Activated CD4-positive, alpha-beta memory T cell treated with anti-CD3 and anti-CD28 coated beads for 36 hours (primary cell): Measurements from ENCODE around the gene HSPA6. TPM values are rescaled to one million over a fixed set of nuclear protein-coding genes. Genes with fewer than 3 reads are reported as not detected.
"Not testable (repeated sequence)": the region's sequence is repeated elsewhere in the genome, so short reads cannot be mapped to it uniquely, and the experiment has no call there.

Experiments used
- CTCF ChIA-PET: fragments of 350-600 bp; sonication (Branson Sonifier 250); formaldehyde crosslinking; loops from one replicate; lab custom pipeline; 2021; ENCODE audit warnings: antibody characterized with exemption, inconsistent platforms; lab: Charles Lee
- POLR2A ChIA-PET: fragments of 350-600 bp; sonication (Branson Sonifier 250); formaldehyde crosslinking; loops from one replicate; lab custom pipeline; 2021; ENCODE audit warnings: antibody characterized with exemption; lab: Charles Lee
- DNase-seq: peaks from one replicate; pipeline ENCODE4 v3.0.0-alpha.2; 2020
- H3K27ac Mint-ChIP-seq: one replicate; pipeline ENCODE4 v1.8.0; 2021; ENCODE audit warnings: mixed read lengths
- H3K27me3 Mint-ChIP-seq: one replicate; pipeline ENCODE4 v1.8.0; 2021; ENCODE audit warnings: mixed read lengths
- H3K36me3 Mint-ChIP-seq: one replicate; pipeline ENCODE4 v1.8.0; 2021; ENCODE audit warnings: mixed read lengths
- H3K4me1 Mint-ChIP-seq: one replicate; pipeline ENCODE4 v1.8.0; 2021; ENCODE audit warnings: low read depth, mixed read lengths
- H3K4me3 Mint-ChIP-seq: one replicate; pipeline ENCODE4 v1.8.0; 2021; ENCODE audit warnings: mild to moderate bottlenecking, mixed read lengths
- H3K9me3 Mint-ChIP-seq: one replicate; pipeline ENCODE4 v1.8.0; 2021; ENCODE audit warnings: mixed read lengths
- intact Hi-C: fragments of 100-400 bp; cut with micrococcal nuclease; formaldehyde crosslinking; loops from one replicate; pipeline ENCODE4 v1.15.1; 2023
- total RNA-seq, 2 experiments: library from RNA; stranded (reverse); gene quantifications; one replicate each; pipeline ENCODE4 v1.2.3, GENCODE V29; 2021

Gene HSPA6
- total RNA-seq, 2 experiments from 2014 or later: 0.48 to 0.53 TPM

DNA sequence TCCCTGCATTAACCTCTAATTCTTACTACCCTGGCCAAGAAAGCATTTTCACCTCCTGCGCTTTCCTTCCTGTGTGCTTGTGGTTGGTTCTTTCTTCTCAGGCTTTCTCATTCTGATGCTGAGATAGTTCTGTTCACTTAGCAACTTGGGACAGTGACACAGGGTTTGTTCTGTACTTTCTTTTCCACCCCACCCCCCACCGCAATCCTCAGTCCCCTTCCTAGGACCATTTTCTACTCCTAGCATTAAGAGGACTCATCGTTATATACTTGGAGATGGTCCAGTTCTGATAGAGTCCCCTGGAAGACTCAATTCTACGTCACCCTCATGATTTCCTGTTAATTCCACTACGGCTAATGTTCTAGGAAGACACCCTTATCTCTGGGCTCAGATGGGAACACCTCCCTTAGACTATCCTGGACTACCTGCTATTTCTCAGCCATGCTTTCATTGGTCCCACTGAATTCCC lies 17.8 kb downstream of the HSPA6 start:
- H3K9me3 Mint-ChIP-seq, POLR2A ChIA-PET, H3K36me3 Mint-ChIP-seq, H3K27me3 Mint-ChIP-seq, intact Hi-C loops: not testable (repeated sequence)
- Mint-ChIP-seq H3K4me3 (peak overlapping the region; percentile 10), H3K27ac (peak overlapping the region; percentile 47), H3K4me1 (peaks cover 65% of the 10 kb centered on the region)
- peak; percentile 80 for DNase-seq
- CTCF ChIA-PET: interaction anchor here (1.1 to 1.4 kb wide), 2 partner anchors 55 to 198 kb away, joined by 3 read pairs; no protein-coding TSS in a partner anchor

DNA sequence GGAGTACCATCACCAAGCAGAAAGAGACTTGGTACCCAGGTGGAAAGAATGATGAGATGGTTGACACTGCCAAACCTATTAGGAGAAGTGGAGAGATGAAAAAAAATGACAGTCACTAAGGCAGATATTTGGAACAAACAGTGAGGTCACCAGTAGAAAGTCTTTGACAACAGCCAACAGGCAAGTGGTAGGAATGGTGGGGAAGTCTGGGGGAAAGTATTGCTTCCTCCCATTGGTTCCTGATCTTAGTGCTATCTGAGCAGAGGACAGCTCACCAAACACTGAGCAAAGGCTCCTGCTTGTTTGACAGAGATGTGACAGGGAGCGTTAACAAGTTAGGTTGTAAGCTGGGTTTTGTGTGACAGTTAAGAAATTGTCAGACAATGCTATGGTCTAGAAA lies 18.8 kb downstream of the HSPA6 start:
- CTCF ChIA-PET, H3K27me3 Mint-ChIP-seq, DNase-seq, intact Hi-C loops, H3K36me3 Mint-ChIP-seq, H3K9me3 Mint-ChIP-seq, H3K4me3 Mint-ChIP-seq, H3K27ac Mint-ChIP-seq, POLR2A ChIA-PET: not testable (repeated sequence)
- peaks cover 60% of the 10 kb centered on the region for H3K4me1 Mint-ChIP-seq

DNA sequence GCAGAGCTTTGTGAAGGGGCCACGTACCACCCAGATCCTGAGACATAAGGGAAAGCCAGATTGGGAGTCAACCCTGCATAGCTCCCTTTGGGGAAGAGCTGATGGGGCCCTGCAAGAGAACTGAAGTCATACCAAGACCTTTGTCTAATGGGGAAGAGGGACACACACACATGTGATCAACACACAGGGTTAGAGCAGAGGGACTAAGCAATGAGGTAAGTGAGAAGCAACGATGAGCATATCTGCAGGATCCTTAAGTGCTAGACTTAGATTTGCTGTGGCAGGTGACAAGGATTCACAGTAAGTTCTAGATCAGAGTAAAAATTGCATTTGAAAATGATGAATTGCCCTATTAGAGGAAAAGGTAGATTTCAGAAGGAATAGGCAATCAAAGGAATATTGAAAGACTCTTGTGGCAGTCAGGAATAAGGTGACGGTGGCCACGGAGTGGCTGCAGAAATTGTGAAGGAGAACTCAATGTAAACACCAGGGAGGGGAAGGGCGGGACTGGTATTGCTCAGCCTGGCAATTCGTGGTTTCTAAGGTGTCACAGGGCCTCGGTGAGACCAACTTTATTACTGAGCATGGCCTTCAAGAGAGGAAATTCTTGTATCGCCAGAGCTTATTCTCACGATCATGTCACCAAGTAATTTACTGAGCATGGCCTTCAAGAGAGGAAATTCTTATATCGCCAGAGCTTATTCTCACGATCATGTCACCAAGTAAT lies 20.8 kb downstream of the HSPA6 start:
- POLR2A ChIA-PET, H3K9me3 Mint-ChIP-seq, CTCF ChIA-PET, H3K27me3 Mint-ChIP-seq, intact Hi-C loops, H3K4me3 Mint-ChIP-seq, H3K36me3 Mint-ChIP-seq: not testable (repeated sequence)
- peak; percentile 51 for DNase-seq
- Mint-ChIP-seq H3K4me1 (peaks cover 49% of the 10 kb centered on the region), H3K27ac (peak overlapping the region; percentile 21)

DNA sequence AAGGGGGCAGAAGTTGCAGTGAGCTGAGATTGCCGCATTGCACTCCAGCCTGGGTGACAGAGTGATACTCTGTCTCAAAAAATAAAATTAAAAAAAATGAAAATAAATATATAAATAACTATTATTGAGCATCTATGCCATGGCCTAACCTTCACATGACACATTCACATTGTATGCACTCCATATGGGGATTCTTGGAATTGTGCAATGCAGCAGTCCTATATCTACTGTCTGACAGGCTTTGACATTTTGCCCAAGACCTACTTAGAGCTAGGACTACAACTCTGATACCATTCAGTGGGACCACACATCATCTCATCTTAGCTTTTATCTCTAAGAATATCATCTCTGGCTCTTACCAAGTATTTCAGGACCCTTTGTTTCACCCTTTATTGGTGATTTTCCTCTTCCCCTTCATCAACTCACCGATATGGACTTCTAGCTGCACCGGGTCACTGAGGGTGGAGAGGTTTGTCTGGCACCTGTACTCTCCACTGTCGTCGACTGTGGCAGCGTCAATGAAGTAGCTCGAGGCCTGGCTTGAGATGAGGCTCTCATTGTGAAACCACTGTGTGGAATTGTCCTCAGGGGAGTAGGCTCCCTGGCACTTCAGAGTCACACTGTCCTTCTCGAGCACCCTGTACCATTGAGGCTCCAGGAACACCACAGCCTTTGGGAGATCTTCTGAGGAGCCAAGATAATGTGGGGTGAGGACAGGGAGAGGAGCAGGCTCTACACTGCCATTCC lies 23.8 kb downstream of the HSPA6 start:
- H3K27ac Mint-ChIP-seq, POLR2A ChIA-PET, H3K27me3 Mint-ChIP-seq, H3K36me3 Mint-ChIP-seq, DNase-seq, H3K9me3 Mint-ChIP-seq, CTCF ChIA-PET, intact Hi-C loops, H3K4me3 Mint-ChIP-seq: not testable (repeated sequence)
- peaks cover 22% of the 10 kb centered on the region for H3K4me1 Mint-ChIP-seq

DNA sequence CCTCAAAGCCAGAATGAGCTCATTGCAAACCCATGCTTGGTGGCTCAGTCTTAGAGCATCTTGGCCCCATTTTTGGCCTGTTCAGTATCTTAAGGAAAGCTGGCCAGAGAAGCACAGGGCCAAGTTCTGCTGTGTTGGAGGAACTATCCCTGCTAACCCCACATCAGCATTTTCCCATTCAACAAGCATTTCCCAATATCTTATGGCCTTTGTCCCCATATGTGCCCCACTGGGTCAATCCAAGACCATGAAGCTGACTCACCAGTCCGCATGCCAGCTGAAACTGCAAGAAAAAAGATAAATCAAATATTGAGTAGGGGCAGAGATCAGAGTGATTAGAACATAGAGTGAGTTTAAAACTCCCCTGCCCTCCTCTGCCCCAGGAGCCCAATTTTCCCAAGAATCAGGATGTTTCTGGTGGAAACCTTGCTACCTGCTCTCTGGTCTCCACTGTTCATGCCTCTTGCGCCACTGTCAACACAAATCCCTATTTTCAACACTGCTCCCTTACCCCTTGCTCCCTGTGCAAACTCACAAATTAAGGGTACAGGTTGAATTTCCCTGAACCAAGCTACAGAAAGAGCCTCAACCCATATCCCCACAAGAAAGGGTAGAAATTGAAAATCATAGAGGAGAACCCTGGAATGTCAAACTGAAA lies 24.5 kb downstream of the HSPA6 start:
- H3K27ac Mint-ChIP-seq, POLR2A ChIA-PET, H3K36me3 Mint-ChIP-seq, H3K27me3 Mint-ChIP-seq, DNase-seq, H3K9me3 Mint-ChIP-seq, CTCF ChIA-PET, H3K4me3 Mint-ChIP-seq, intact Hi-C loops: not testable (repeated sequence)
- H3K4me1 Mint-ChIP-seq: peaks cover 15% of the 10 kb centered on the region

DNA sequence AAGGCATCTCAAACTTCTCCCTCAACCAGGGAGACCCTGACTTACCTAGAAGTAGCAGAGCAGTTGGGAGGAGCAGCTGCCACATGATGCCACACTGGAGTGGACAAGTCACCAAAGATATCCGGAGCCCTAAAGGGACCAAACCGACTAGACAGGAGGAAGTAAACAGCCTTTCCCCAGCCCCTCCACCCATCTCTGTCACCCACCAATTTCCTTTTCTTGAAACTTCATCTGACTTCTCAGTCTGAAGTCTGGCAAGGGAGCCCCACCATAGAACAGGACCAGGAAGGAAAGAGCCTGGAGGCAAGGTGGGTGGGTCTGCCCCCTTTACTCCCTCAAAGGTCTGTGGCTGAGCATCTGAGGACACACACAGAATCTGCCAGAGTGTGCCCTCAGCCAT lies 25.3 kb downstream of the HSPA6 start, which contains the start of gene FCGR3A:
Gene FCGR3A, minus strand, starts transcription at position 167 of the 400 bp plus-strand sequence. Its CDS starts 82 bp downstream, at position 85.
- Mint-ChIP-seq H3K4me3 (no peak within 1 kb of the TSS), H3K36me3 (no peaks in the 10 kb centered on the region), H3K27me3 (no peaks in the 10 kb centered on the region), H3K27ac (no peak within 1 kb of the TSS), H3K4me1 (peaks cover 18% of the 10 kb centered on the region), H3K9me3 (no peaks in the 10 kb centered on the region)
- DNase-seq: no peak
- intact Hi-C loops: no loop called here
- POLR2A ChIA-PET: no interaction called here
- CTCF ChIA-PET: no interaction called here

DNA sequence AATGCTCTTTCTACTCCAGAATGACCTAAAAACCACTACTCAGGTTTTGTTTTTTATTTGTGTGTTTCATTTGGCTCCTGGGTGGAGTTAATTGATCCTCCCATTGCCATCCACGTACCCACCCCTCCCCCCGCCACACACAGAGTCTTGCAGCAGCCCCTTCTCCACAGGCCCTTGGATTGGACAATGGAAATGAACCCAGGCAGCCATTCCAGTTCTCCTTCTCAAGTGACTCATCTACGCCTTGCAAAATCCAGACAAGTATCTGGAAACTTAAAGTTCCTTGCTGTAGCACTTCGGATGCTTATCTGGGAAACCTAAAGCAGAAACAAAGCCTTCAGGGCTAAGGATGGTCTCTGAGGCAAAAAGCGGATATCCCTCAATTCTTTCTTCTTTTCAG lies 26.6 kb downstream of the HSPA6 start:
- H3K9me3 Mint-ChIP-seq, CTCF ChIA-PET, H3K27ac Mint-ChIP-seq, H3K27me3 Mint-ChIP-seq, H3K4me3 Mint-ChIP-seq, H3K36me3 Mint-ChIP-seq, POLR2A ChIA-PET, intact Hi-C loops, DNase-seq: not testable (repeated sequence)
- peaks cover 17% of the 10 kb centered on the region for H3K4me1 Mint-ChIP-seq

DNA sequence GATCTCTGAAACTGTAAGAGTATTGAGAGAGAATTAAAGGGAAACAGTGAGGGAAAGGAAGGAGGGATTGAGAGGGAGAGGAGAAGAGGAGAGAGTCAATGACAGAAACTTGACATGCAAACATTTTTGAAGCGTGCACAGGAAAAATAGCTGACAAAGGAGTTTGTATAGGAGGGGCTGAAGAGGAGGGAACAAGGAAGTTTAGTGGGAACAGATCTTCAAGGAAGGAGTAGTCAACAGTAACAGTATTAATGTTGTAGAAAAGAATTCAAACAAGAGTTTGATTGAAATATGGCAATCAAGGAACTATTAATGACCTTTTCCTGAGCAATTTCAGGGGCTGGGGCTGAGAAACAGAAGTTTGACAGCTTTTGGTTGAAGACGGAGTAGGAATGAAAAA lies 29.3 kb downstream of the HSPA6 start:
- POLR2A ChIA-PET, intact Hi-C loops, DNase-seq, CTCF ChIA-PET, H3K27me3 Mint-ChIP-seq, H3K9me3 Mint-ChIP-seq, H3K36me3 Mint-ChIP-seq, H3K27ac Mint-ChIP-seq, H3K4me3 Mint-ChIP-seq: not testable (repeated sequence)
- peaks cover 13% of the 10 kb centered on the region for H3K4me1 Mint-ChIP-seq

DNA sequence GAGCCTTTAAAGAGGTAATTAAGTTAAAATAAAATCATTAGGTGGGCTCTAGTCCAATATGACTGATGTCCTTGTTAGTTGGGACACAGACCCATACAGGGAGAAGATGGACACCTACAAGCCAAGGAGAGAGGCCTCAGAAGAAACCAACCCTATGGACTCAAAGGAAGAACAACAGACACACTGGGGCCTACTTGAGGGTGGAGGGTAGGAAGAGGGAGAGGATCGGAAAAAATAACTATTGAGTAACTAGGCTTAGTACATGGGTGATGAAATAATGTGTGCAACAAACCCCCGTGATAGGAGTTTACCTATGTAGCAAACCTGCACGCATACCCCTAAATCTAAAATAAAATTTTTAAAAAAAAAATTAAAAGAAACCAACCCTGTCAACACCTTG lies 30.0 kb downstream of the HSPA6 start:
- DNase-seq, CTCF ChIA-PET, H3K27me3 Mint-ChIP-seq, H3K36me3 Mint-ChIP-seq, H3K9me3 Mint-ChIP-seq, intact Hi-C loops, H3K4me3 Mint-ChIP-seq, POLR2A ChIA-PET: not testable (repeated sequence)
- Mint-ChIP-seq H3K4me1 (peaks cover 13% of the 10 kb centered on the region), H3K27ac (peak overlapping the region; percentile 64)

DNA sequence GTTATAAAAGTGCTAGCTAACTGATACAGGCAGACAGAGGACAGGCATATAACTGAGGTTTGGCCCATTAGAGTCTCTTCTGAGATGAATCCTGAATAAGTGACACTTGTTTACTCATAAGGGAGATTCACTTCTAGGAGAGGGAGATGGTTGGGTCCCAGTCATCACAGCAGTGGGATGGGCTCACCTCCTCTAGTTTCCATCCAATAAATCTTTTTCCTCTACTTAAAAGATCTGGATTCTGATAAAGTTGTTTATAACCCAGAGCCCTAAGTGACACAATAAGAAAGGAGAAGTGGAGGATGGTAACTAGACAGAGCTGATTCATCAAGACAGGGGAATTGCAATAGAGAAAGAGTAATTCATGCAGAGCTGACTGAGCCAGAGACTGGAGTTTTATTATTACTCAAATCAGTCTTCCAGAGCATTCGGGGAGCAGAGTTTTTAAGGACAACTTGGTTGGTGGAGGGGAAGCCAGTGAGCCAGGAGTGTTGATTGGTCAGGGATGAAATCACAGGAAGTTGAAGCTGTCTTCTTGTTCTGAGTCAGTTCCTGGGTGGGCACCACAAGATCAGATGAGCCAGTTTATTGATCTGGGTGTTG lies 30.6 kb downstream of the HSPA6 start:
- POLR2A ChIA-PET, intact Hi-C loops, H3K9me3 Mint-ChIP-seq, CTCF ChIA-PET, H3K36me3 Mint-ChIP-seq, H3K4me3 Mint-ChIP-seq, H3K27me3 Mint-ChIP-seq: not testable (repeated sequence)
- Mint-ChIP-seq H3K27ac (peak overlapping the region; percentile 12), H3K4me1 (peaks cover 13% of the 10 kb centered on the region)
- DNase-seq: peak; percentile 60

DNA sequence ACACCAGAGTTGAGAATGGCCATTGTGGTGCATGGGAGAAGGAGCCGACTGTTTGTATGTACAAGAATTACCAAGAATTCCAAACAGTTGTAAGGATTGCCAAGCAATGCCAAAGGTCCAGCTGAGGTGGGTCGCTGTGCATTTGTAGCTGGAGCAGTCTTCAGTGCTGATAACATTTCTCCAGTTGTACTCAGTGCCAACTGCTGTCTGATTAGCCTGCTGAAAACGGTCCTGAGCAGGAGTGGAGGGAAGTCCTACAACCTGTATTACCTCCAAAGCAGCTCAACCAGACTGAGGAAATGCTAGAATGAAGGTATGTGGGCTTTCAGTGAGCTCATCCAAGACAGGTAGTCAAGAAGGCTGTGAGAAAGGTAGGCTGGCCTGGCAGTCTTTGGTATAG lies 31.8 kb downstream of the HSPA6 start:
- DNase-seq, H3K27me3 Mint-ChIP-seq, H3K4me3 Mint-ChIP-seq, POLR2A ChIA-PET, H3K27ac Mint-ChIP-seq, intact Hi-C loops, H3K9me3 Mint-ChIP-seq, CTCF ChIA-PET, H3K36me3 Mint-ChIP-seq: not testable (repeated sequence)
- peaks cover 18% of the 10 kb centered on the region for H3K4me1 Mint-ChIP-seq

DNA sequence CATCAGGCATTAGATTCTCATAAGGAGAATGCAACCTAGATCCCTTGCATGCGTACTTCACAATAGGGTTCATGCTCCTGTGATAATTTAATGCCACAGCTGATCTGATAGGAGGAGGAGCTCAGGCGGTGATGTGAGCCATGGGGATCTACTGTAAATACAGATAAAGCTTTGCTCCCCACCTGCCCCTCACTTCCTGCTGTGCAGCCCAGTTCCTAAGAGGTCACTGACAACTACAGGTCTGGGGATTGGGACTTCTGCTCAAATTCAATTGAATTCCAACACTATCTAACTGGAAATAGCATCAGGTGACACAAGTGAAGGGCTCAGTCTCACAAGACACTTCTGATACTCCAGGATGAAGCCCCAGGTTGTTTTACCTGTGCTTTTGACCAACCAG lies 32.6 kb downstream of the HSPA6 start:
- intact Hi-C loops: not testable (repeated sequence)

More for the DNA sequence above, 32.6 kb downstream of the HSPA6 start:
- H3K27ac Mint-ChIP-seq, DNase-seq, CTCF ChIA-PET, H3K36me3 Mint-ChIP-seq, H3K27me3 Mint-ChIP-seq, POLR2A ChIA-PET, H3K9me3 Mint-ChIP-seq, H3K4me3 Mint-ChIP-seq: not testable (repeated sequence)
- peaks cover 20% of the 10 kb centered on the region for H3K4me1 Mint-ChIP-seq
